ENCODE data around the gene NALCN.
A peak's percentile ranks its signal among the peaks of the same experiment; 100 is the strongest.

NALCN gene

GRCh38 chr13:101271681-101272245 is 144.5 kb downstream of the NALCN start:
- DNase-seq = no peak

- DNase-seq = no peak
Measured at GRCh38 chr13:101267656-101268055, 148.7 kb downstream of the NALCN start.

GRCh38 chr13:101265934-101266333 is 150.4 kb downstream of the NALCN start:
- DNase-seq = no peak

- DNase-seq = no peak
Measured at GRCh38 chr13:101264931-101265330, 151.4 kb downstream of the NALCN start.

- DNase-seq = no peak
Measured at GRCh38 chr13:101262306-101262705, 154.0 kb downstream of the NALCN start.

GRCh38 chr13:101258509-101258908 is 157.8 kb downstream of the NALCN start:
- DNase-seq = no peak

GRCh38 chr13:101258071-101258470 is 158.2 kb downstream of the NALCN start:
- DNase-seq = peak; percentile 57

- no peak for DNase-seq
Measured at GRCh38 chr13:101248739-101249514, 167.4 kb downstream of the NALCN start.

GRCh38 chr13:101242720-101243119 is 173.6 kb downstream of the NALCN start:
- no peak for DNase-seq

- no peak for DNase-seq
Measured at GRCh38 chr13:101238555-101238954, 177.8 kb downstream of the NALCN start.

GRCh38 chr13:101231751-101232428 is 184.4 kb downstream of the NALCN start:
- DNase-seq = no peak

GRCh38 chr13:101230271-101230890 is 185.9 kb downstream of the NALCN start:
- DNase-seq = no peak

- DNase-seq = no peak
Measured at GRCh38 chr13:101219609-101220265, 196.6 kb downstream of the NALCN start.

- DNase-seq = no peak
Measured at GRCh38 chr13:101218484-101218883, 197.8 kb downstream of the NALCN start.

- DNase-seq = no peak
Measured at GRCh38 chr13:101217086-101217485, 199.2 kb downstream of the NALCN start.

- DNase-seq = peak; percentile 12
Measured at GRCh38 chr13:101211261-101211660, 205.0 kb downstream of the NALCN start.

- DNase-seq = no peak
Measured at GRCh38 chr13:101210774-101211173, 205.5 kb downstream of the NALCN start.

GRCh38 chr13:101209206-101209893 is 207.0 kb downstream of the NALCN start:
- DNase-seq = no peak

GRCh38 chr13:101205408-101205807 is 210.9 kb downstream of the NALCN start:
- DNase-seq = no peak

GRCh38 chr13:101204270-101205020 is 211.9 kb downstream of the NALCN start:
- DNase-seq = no peak

- DNase-seq = no peak
Measured at GRCh38 chr13:101202590-101202989, 213.7 kb downstream of the NALCN start.

GRCh38 chr13:101190976-101191375 is 225.3 kb downstream of the NALCN start:
- no peak for DNase-seq

Data from DMS53 (cell line).